ENCODE results near the gene EHD1.

- no peak for TF ChIP-seq CTCF (conservative IDR thresholded peaks at IDR 0.05)
- no peak for TF ChIP-seq EZH2 (IDR thresholded peaks at IDR 0.05; ENCODE audit: low read depth)
Measured at GRCh38 chr11:64842851-64843685, 35.4 kb downstream of the EHD1 start.

Data from PC-9 (cell line).